Hepatocyte (in vitro differentiated cells): Measurements from ENCODE around the gene FNIP2. TPM values are rescaled to one million over a fixed set of nuclear protein-coding genes. Genes with fewer than 3 reads are reported as not detected.

ENCODE experiments used
- polyA plus RNA-seq: library from polyadenylated mRNA; unstranded; fragments of >200 nt; fragmentation: Nextera tagmentation; extraction: Ambion mirVana; gene quantifications from 2 replicates; pipeline ENCODE4 v1.2.1, GENCODE V29; 2016
- small RNA-seq: library from RNA; depleted of rRNA; stranded (forward); fragments of <200 nt; gene quantifications from one replicate; pipeline ENCODE3, GENCODE V24; 2014
- total RNA-seq: library from RNA; depleted of rRNA; stranded (reverse); fragments of >200 nt; gene quantifications from 2 replicates; pipeline ENCODE4 v1.2.3, GENCODE V29; 2014

Gene FNIP2
- total and polyA plus RNA-seq, 2 experiments from 2014 or later: 20.8 to 61.0 TPM

Small RNA genes lying within 50 kb of the gene (small RNA-seq; reads per million reads assigned to genes)
- gene RF00157 (not detected), gene RNU6-128P (not detected)

Other genes starting within 250 kb of the FNIP2 start
- gene RXFP1, start 247.1 kb upstream of the FNIP2 start, total RNA-seq: not detected in 2 replicates
- gene RXFP1, start 247.1 kb upstream of the FNIP2 start, polyA plus RNA-seq: not detected in 2 replicates
- gene C4orf46, start 97.1 kb upstream of the FNIP2 start, total RNA-seq: 15.8 and 18.3 TPM in 2 replicates
- gene C4orf46, start 97.1 kb upstream of the FNIP2 start, polyA plus RNA-seq: 7.3 and 9.5 TPM in 2 replicates
- 38.4 and 40.5 TPM in 2 replicates for gene ETFDH, start 96.7 kb upstream of the FNIP2 start, total RNA-seq
- 20.9 and 31.4 TPM in 2 replicates for gene ETFDH, start 96.7 kb upstream of the FNIP2 start, polyA plus RNA-seq
- gene PPID, start 45.6 kb upstream of the FNIP2 start, total RNA-seq: 41.2 and 48.2 TPM in 2 replicates
- gene PPID, start 45.6 kb upstream of the FNIP2 start, polyA plus RNA-seq: 43.1 and 49.3 TPM in 2 replicates